ENCODE measurements around the gene ANO6.
A peak's percentile ranks its signal among the peaks of the same experiment; 100 is the strongest.
"Not testable (repeated sequence)": the region's sequence is repeated elsewhere in the genome, so short reads cannot be mapped to it uniquely, and the experiment has no call there.

ANO6 gene

DNA sequence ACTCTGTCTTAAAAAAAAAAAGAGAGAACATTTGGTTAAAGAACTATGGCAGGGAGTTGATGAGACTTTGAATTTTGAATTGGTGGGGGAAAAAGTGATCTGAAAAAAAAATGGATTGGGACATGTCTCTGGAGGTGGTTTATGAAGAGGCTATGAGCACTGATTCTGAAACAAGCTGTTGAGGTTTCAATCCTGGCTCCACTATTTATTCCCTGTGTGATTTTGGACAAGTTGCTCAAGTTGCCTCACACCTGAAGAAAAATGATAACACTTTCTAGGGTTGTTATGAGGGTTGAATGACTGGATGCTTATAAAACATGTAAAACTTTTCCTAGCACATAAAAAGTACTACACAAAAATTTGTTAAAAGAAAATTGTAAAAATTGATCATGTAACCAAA is 1.8 kb upstream of the ANO6 start:
- no peak for DNase-seq (ENCODE audit: low read depth)

DNA sequence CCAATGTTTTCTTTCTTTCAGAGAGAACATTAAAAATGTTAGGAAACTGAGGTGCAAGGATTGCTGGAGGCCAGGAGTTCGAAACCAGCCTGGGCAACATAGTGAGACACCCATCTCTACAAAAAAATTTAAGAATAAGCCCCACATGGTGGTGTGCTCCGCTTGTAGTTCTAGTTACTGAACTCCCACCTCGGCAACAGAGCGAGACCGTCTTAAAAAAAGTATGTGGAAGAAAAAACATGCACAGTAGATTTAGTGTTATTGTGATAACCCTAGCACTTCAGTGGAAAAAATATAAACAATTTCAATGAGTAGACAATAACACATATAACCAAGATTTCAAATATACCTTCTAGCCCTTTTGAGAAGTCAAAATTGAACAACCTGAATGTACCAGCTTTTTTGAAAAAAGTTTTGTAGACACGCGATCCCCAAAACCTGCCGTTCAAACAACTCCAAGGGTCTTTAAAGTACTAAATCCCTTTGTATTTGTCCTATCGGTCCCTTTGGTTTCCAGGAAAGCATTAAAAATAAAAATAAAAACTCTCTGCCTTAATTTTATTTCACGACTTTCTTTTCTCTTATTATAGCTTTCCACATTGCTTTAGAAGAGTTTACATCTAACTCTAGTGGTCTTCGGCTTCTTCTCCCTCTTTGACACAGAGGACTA is 1.0 kb upstream of the ANO6 start:
- peak; percentile 43 for DNase-seq (ENCODE audit: low read depth)

DNA sequence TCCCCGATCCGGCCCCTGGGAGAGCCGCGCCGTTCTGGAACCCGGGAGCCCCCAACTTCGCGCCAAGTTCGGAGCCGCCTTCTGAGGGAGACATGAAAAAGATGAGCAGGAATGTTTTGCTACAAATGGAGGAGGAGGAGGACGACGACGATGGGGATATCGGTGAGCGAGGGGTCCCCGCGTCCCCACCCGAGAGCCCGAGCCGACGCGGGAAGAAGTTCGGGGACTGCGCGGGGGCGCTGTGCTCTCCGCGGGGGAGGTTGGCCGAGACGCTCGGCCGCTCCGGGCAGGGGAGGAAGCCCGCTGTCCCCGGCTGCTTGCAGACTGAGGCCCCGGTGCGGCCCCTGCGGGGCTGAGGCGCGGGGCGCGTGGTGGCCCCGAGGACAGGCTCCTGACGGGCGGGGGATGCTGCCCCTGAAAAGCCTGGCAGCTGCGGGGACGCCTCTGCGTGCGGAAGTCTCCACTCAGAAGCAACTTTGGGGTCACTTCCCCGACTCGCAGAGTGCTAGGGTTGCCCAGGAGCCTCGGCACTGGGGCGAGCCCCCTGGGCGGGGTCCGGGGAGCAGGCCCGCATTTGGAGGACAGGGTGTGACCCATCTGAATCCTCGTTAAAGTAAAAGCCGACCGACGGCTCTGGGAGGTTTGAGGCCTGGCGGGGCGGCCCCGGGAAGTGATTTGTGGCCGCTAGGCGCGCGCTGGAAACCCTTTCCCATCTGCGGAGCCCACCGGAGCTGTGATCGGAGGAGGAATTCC is 511 bp downstream of the ANO6 start:
- peak; percentile 59 for DNase-seq (ENCODE audit: low read depth)

DNA sequence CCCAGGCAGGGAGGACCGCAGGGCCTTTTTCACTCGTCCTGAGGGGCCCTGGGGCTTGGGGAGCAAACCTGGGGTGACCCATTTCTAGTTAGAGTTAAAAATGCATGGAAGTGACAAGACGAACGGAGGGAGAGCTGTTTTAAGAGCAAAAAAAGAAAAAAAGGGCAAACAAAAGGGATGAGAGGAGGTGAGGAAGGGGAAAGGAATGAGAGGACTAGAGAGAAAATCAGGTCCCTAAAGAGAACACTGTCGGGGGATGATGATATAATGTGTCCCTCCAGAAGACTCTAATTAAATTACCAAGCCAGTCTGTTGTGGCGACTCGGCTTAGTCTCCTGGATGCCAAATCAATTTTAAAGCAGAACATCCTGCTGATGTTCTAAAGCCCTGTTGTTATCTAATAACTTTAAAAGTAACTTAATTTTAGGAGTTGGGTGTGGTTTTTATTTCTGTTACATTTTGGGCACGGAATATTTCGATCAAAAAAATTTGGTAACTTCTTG is 1.1 kb downstream of the ANO6 start:
- no peak for DNase-seq (ENCODE audit: low read depth)

DNA sequence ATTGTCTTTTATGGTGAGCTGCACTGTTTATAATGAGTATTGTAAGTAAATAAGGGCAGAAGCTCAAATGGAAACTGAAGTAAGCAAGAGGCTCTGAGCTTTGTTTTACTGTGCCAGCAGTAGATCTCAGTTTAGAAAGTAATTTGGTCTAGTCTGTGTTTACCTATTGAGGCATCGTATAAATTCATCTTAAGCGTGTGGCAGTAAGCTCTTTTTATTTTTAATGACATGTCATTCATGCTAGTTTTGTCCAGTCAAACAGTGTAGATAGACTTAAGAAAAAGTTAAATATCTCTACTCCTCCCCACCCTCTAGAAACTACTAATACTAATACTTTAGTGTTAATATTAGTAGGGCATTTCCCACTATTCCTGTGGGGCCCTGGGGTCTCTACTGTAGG is 2.0 kb downstream of the ANO6 start:
- peak; percentile 30 for DNase-seq (ENCODE audit: low read depth)

DNA sequence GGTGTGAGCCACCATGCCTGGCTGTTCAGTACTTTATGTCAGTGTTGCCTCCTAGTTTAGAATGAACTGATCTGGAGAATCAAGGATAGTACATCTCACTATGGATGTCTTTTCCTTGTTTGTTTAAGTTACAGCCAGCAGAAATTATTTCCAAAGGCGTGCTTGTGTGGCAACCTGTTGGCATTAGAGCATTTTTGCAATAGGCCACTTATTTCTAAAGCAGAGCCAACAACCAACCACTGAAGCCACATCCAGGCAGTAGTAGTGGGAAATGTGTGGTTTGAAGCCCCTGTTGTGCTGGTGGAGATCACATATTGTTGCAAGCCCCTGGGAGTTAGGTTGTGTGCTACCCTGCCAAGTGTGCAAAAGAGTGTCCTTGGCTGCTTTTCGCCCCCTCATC is 3.7 kb downstream of the ANO6 start:
- DNase-seq (ENCODE audit: low read depth): no peak

DNA sequence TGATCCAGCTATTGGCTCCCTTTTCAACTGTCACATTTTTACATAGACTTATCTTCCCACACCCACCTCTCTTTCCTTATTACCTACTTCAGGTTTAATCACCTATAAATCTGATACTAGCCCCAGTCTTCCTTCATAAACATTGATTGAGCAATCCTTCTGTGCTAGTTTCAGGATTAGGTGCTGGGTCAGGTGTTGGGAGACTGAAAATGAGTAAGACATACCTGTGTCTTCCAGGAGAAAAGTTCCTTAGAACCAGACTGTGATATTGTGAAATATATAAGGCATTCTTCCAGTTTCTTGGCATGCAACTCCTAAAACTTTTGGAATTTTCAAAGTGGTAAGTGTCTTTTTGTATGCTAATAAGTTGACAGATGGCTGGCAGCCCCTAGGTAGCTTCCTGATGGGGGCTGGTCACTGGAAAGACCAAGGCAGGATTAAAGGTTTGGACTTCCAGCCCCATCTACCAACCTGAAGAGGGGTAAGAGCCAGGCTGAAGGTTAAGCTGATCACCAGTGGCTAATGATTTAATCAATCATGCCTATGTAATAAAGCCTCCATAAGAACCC is 4.6 kb downstream of the ANO6 start:
- no peak for DNase-seq (ENCODE audit: low read depth)

DNA sequence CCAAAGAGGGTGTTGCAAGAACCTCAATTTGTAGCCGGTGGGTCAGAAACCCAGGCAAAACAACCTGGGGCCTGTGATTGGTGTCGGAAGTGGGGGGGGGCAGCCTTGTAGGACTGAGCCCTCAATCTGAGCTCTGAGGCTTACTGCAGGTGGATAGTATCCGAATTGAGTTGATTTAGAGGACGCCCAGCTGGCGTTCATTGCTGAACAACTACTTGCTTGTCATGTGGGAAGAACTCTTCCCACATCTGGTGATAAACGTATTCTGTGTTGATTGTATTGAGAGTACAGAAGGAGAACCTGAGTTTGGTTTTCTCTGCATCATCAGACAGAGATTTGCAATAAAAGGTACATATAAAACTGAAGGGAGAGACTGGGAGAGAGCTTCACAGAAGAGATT is 5.1 kb downstream of the ANO6 start:
- no peak for DNase-seq (ENCODE audit: low read depth)

DNA sequence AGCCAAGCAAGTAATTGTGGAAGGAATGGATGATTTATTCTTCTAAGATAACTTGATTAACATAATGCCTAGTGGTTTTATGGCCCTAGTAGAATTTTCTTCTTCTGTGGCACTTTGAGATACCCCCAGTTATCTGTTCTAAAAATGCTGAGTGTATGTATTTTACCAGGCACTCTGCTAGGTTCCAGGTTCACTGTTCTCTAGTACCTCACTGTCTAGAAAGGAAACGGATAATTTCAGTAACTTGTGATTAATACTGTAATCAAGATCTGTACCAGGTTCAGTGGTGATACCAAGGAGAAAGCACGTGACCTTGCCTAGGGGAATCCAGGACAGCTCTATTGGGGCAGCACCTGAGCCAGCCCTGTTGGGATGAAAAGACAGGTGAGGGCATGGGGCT is 8.0 kb downstream of the ANO6 start:
- no peak for DNase-seq (ENCODE audit: low read depth)

DNA sequence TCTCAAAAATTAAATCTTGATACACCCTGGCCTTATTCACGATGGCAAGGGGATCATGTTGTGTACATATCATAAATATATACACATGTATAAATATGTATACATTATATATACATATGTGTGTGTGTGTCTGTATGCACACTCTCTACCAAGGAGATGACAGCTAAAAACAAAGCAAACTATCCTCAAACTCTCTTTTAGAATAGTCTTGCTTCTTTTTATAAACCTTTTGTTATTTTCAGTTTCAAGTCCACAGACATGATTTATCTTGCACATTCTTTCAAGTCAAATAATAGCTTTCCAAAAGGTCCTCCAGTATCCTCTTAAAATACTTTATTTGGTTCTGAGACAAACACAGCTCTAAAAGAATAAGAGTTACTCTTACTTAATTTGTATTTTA is 8.4 kb downstream of the ANO6 start:
- DNase-seq (ENCODE audit: low read depth): no peak

DNA sequence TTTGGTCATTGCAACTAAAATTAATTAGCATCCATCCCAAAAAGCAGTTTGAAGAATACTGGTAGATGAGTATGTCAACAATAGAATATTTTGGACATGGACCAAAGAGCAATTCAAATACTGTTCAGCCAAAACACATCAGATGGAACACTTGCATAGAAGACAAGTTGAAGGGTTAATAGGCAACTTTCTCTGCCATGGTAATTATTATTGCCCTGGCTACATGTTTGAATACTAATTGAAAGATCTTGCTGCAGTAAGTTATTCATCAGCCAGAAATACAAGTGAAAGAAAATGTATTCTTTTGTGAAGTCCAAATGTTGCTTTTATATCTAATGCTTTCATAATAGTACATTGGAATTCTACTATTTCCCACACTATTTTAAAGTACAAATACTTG is 10.1 kb downstream of the ANO6 start:
- no peak for DNase-seq (ENCODE audit: low read depth)

DNA sequence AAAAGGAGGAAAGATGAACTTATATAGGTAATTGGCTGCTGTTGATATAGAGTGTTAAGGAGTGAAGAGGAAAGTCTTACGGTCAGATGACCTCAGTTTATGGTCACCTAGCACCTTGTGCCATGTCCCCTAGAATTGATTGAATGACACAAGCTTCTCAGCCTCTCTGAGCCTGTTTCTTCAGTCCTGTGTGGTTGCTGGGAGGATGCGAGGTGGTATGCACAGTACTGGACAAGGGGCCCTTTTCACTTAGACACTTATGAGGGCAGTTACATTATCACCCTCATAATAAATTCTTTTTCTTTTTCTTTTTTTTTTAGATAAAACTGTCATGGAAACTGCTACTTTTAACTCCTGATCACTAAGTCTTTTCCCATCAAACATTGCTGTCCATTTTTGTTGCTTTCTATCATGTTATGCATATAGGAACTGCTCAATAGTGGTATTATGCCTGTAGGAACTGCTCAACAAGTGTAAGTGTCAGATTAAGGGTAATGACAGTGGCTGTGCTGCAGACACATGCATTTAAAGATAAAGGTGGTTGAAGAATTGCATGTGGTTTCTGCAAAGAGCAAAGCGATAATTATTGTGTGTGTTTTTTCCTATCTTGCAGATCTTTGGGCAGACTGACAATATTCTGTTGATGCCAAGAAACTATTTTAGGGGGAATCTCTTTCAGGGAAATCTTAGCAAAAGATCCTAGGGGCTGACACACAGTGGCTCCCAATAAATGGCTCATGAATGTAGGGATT is 11.6 kb downstream of the ANO6 start:
- DNase-seq (ENCODE audit: low read depth): no peak

DNA sequence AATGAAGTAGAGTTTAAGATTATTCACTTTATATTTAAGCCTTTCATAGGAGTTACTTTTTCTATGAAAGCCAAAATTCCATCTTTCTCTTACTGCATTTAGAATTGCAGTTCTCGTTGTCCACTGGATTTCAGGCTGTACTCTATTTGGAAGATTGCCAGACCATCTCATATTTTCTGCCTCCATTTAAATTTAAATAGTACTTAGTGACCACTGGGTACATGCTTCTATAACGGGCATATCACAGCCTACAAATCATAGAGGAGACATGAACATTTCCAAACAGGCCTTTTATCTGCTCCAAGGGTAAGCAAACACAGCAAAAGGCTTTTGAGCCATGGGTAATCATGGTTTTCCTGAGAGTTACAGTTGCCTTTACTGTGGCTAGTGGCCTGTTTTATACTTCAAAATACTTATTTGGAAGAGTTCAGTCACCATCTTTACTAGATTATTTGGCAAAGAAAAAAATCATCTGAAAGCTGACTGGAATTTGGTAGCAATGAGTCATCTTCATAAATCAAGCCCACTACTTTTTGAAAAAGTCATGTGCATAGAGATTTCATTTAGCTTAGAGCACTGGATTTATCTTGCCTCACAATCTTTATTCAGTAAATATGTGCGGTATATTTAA is 15.7 kb downstream of the ANO6 start:
- peak; percentile 85 for DNase-seq (ENCODE audit: low read depth)

DNA sequence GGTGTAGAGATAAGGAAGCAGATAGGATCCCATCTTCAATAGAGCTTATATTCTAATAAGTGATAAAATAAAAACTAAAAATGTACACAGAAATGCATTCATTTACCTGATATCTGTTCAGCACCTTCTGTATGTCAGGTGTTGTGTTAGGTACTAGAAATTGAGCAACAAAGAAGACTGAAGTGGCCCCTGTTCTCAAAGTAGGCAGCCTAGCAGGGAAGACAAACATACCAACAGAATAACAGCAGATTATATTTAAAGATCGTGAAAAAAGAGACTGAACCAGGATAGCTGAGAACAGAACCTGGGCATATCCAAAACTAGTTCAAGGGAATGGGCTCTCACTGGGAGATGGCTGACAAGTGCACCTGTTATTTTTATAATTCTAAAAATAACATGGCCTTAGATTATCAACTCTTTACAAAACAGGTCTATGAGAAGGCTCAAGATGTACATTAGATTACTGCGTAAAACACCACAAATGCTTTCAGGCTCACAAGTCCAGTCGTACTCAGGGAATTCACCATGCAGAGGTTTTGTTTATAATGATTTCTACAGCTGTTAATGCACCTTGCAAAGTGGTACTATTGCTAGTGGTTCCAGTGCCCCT is 16.4 kb downstream of the ANO6 start:
- DNase-seq (ENCODE audit: low read depth): peak; percentile 19

DNA sequence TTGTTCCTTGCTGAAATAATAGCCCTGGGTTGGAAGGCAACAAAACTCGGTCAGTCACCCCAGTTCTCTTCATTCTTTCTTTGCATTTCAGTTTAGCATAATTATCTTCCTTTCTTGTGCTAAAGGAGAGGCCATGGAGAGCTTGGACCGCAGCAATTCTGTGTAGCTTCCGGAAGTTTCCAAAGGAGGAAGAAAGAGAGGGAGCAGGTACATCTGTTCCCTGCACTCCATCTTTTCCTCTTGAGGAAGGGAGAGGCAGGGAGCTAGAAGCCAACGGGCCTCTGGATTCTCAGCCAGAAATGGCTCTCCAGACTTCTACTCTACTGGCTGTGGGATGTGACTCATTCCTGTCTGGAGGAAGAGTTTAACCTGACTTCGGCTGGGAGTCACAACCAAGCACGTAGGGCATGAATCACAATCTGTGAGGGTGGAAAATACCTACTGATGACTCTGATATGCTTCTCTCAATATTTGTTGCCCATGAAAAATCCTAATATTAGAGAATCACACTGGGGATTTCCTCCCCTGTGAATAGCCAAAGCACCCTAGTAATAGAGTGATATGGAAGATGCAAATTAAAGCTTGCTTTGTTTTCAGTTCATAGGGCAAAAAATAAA is 17.0 kb downstream of the ANO6 start:
- peak; percentile 99 for DNase-seq (ENCODE audit: low read depth)

DNA sequence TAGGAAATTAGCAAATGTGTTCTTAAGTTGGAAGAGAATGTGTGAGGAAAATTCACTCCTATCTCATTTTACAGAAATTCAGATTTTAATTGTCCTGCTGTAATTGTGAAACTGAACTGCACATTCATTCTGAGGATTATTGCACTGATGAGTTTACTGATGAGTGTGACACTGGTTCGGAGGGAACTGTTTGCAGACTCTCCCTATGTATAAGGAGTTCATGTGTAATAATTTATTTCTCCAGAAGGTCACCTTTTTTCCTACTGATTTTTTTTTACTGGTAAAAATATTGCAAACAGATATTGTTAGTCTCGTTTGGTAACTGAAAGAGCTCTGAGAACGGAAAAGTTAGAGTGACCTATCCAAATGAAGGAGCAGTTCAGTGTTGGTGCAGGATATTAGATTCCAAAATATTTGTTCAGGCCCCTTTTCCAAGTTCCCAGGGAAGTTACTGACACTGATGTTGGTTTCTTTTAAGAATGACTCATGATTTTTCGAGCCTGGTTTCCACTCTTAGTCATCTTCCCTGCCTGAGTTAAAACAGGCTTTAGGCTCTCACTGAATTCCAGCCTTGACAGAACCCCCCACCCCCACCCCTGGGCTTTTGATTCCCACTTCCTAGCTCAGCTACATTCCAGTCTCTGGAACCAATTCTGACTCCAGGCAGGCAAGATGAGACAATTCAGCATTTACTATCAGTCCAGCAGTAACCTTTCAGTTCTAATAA is 18.4 kb downstream of the ANO6 start:
- DNase-seq (ENCODE audit: low read depth): peak; percentile 96

DNA sequence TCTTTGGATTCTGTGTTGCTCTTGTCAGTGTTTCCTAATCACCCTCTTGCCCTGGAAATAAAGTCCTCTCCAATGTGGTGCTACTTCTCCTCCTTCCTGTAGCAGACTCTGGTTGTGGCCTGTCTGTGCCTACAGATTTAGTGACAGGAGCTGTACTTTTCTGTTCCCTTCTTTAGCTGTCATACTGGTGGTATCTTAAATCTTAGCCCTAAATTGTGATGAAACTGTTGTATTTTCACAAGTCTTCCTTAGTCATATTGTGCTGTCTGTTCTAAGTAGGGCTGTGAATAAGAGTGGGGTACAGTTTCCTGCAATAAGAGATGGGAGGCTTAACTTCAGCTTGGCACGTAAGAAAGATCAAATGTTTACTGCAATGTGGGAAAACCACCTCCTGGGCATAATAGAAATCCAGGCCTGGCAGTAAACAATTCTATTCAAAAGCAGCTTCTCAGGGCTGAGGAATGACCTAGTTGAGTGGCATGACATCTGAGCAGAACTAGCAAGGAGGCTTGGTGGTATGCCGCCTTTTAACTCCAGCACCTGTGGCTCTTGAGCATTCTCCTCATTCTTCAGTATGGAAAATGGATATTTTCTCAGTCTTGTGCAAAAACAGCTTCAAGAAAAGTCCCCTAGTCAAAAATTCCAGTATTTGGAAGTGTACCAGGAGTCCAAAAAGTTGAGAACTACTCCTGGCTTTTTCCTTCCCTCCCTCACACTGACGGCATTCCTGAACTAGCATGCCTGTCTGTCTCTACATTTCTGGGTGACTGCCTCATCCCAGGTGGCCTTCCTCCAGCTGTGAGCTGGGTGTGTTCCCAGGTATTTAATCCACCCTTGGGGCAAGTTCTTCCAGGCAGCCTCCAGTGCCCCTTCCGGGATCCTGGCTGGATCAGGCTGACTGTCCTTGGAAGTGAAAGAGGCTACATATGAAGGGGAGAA is 19.5 kb downstream of the ANO6 start:
- peak; percentile 87 for DNase-seq (ENCODE audit: low read depth)

DNA sequence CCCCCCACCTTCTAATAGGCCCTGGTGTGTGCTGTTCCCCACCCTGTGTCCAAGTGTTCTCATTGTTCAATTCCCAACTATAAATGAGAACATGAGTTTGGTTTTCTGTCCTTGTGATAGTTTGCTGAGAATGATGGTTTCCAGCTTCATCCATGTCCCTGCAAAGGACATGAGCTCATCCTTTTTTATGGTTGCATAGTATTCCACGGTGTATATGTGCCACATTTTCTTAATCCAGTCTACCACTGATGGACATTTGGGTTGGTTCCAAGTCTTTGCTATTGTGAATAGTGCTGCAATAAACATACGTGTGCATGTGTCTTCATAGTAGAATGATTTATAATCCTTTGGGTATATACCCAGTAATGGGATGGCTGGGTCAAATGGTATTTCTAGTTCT is 20.5 kb downstream of the ANO6 start:
- DNase-seq (ENCODE audit: low read depth): not testable (repeated sequence)

DNA sequence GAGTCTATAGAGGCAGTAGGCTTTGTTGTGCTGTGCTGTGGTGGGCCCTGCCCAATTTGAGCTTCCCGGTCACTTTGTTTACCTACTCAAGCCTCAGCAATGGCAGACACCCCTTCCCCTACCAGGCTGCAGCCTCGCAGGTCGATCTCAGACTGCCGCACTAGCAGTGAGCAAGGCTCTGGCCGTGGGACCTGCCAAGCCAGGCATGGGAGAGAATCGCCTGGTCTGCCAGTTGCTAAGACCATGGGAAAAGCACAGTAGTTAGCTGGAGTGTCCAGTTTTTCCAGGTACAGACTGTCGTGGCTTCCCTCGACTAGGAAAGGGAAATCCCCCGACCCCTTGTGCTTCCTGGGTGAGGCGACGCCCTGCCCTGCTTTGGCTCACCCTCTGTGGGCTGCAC is 26.3 kb downstream of the ANO6 start:
- no peak for DNase-seq (ENCODE audit: low read depth)

Measured in iris pigment epithelial cell (primary cell).